Measurements from ENCODE around the gene DSG3. TPM values are rescaled to one million over a fixed set of nuclear protein-coding genes. Genes with fewer than 3 reads are reported as not detected.

Gene DSG3
- 100 to 1,000 TPM in 3 of 4 donors, 10 to 100 TPM in 1; 79.9 to 167 (median 122) TPM for total RNA-seq

GRCh38 chr18:31447530-31448191 is at the start of gene DSG3:
Gene DSG3, plus strand, starts transcription at chr18:31447741. Its CDS starts 137 bp downstream, at chr18:31447878.
- TF ChIP-seq POLR2A (IDR thresholded peaks at IDR 0.05) (no peak), CTCF (IDR thresholded peaks at IDR 0.05) (no peak)
- DNase-seq (ENCODE audit: low spot score in 2 of 2) = peak in 1 of 2 donors; percentile 62
- 25 to 45% methylated on average over 9 of the region's 9 CpGs for WGBS, 2 donors
- intact Hi-C loops (cut with DNase I; ENCODE audit: low total_unique reads) = no loop called here
- no peak within 1 kb of the TSS for H3K4me3 ChIP-seq (ENCODE audit: low read depth, poor library complexity, severe bottlenecking)

- TF ChIP-seq CTCF (IDR thresholded peaks at IDR 0.05) = no peak
- no peak for TF ChIP-seq POLR2A (IDR thresholded peaks at IDR 0.05)
- no peak overlapping the region for H3K4me3 ChIP-seq (ENCODE audit: low read depth, poor library complexity, severe bottlenecking)
- intact Hi-C loops (cut with DNase I; ENCODE audit: low total_unique reads) = no loop called here
- DNase-seq (ENCODE audit: low spot score in 2 of 2) = no peak
- 57 to 58% methylated on average over 2 of the region's 2 CpGs for WGBS, 2 donors
Observed at GRCh38 chr18:31398191-31398590, 49.4 kb upstream of the DSG3 start.

GRCh38 chr18:31399306-31400032 is 48.1 kb upstream of the DSG3 start:
- intact Hi-C loops (cut with DNase I; ENCODE audit: low total_unique reads) = no loop called here
- TF ChIP-seq POLR2A (IDR thresholded peaks at IDR 0.05) (no peak), CTCF (IDR thresholded peaks at IDR 0.05) (no peak)
- H3K4me3 ChIP-seq (ENCODE audit: low read depth, poor library complexity, severe bottlenecking) = no peak overlapping the region
- DNase-seq (ENCODE audit: low spot score in 2 of 2) = no peak
- WGBS, 2 donors = 32 to 44% methylated on average over 6 of the region's 6 CpGs

- WGBS, 2 donors = 84% methylated on average over 6 of the region's 6 CpGs
- TF ChIP-seq POLR2A (IDR thresholded peaks at IDR 0.05) = no peak
- no peak for TF ChIP-seq CTCF (IDR thresholded peaks at IDR 0.05)
- no peak overlapping the region for H3K4me3 ChIP-seq (ENCODE audit: low read depth, poor library complexity, severe bottlenecking)
- intact Hi-C loops (cut with DNase I; ENCODE audit: low total_unique reads) = no loop called here
- no peak for DNase-seq (ENCODE audit: low spot score in 2 of 2)
Observed at GRCh38 chr18:31401156-31402025, 46.1 kb upstream of the DSG3 start.

GRCh38 chr18:31402026-31402373 is 45.5 kb upstream of the DSG3 start:
- H3K4me3 ChIP-seq (ENCODE audit: low read depth, poor library complexity, severe bottlenecking) = no peak overlapping the region
- intact Hi-C loops (cut with DNase I; ENCODE audit: low total_unique reads) = no loop called here
- TF ChIP-seq CTCF (IDR thresholded peaks at IDR 0.05) = no peak
- TF ChIP-seq POLR2A (IDR thresholded peaks at IDR 0.05) = no peak
- DNase-seq (ENCODE audit: low spot score in 2 of 2) = no peak
